Activated CD4-positive, alpha-beta T cell treated with anti-CD3 and anti-CD28 coated beads, Interleukin-2, amount 50 U/mL, for 4 hours (primary cell): ENCODE results near the gene SPP1.
"Not testable (repeated sequence)": the region's sequence is repeated elsewhere in the genome, so short reads cannot be mapped to it uniquely, and the experiment has no call there.

Experiments used
- DNase-seq, 2 experiments: peaks; one replicate each; pipeline ENCODE4 v3.0.0-alpha.2; 2020

Gene SPP1

GRCh38 chr4:87999191-87999691 lies 23.7 kb downstream of the SPP1 start:
- not testable (repeated sequence) for DNase-seq

- no peak for DNase-seq
These were observed 26.4 kb downstream of the SPP1 start for GRCh38 chr4:88001871-88002270.

- DNase-seq, result no peak
These were observed 27.3 kb downstream of the SPP1 start for GRCh38 chr4:88002786-88003185.

GRCh38 chr4:88003261-88003660 lies 27.7 kb downstream of the SPP1 start:
- no peak for DNase-seq

- DNase-seq, result no peak
These were observed 29.6 kb downstream of the SPP1 start for GRCh38 chr4:88005076-88005475.

- no peak for DNase-seq
These were observed 30.4 kb downstream of the SPP1 start for GRCh38 chr4:88005946-88006345.

GRCh38 chr4:88006956-88007303 lies 31.4 kb downstream of the SPP1 start:
- DNase-seq, result no peak

- peak; percentile 55 to 57 for DNase-seq
These were observed 32.0 kb downstream of the SPP1 start, which contains the start of gene PKD2 for GRCh38 chr4:88007304-88008121. PKD2 (plus strand) TSS chr4:88007635; CDS start chr4:88007734, 99 bp downstream.

GRCh38 chr4:88008122-88008742 lies 32.7 kb downstream of the SPP1 start:
- DNase-seq, result no peak

- DNase-seq, result no peak
These were observed 33.2 kb downstream of the SPP1 start for GRCh38 chr4:88008743-88009171.

- DNase-seq, result no peak
These were observed 34.4 kb downstream of the SPP1 start for GRCh38 chr4:88009871-88010270.

GRCh38 chr4:88010966-88011365 lies 35.5 kb downstream of the SPP1 start:
- DNase-seq, result no peak

- DNase-seq, result no peak
These were observed 37.1 kb downstream of the SPP1 start for GRCh38 chr4:88012647-88013046.

- no peak for DNase-seq
These were observed 38.9 kb downstream of the SPP1 start for GRCh38 chr4:88014386-88014905.

GRCh38 chr4:88015659-88016295 lies 40.3 kb downstream of the SPP1 start:
- no peak for DNase-seq

GRCh38 chr4:88017516-88018297 lies 42.2 kb downstream of the SPP1 start:
- DNase-seq, result no peak

GRCh38 chr4:88018466-88018865 lies 43.0 kb downstream of the SPP1 start:
- no peak for DNase-seq

GRCh38 chr4:88021824-88022223 lies 46.3 kb downstream of the SPP1 start:
- DNase-seq, result no peak

GRCh38 chr4:88022289-88022688 lies 46.8 kb downstream of the SPP1 start:
- DNase-seq, result no peak

- DNase-seq, result not testable (repeated sequence)
These were observed 50.6 kb downstream of the SPP1 start for GRCh38 chr4:88025868-88026661.
